ENCODE data around the gene BMP7.
"Not testable (repeated sequence)": the region's sequence is repeated elsewhere in the genome, so short reads cannot be mapped to it uniquely, and the experiment has no call there.

Gene BMP7

DNA sequence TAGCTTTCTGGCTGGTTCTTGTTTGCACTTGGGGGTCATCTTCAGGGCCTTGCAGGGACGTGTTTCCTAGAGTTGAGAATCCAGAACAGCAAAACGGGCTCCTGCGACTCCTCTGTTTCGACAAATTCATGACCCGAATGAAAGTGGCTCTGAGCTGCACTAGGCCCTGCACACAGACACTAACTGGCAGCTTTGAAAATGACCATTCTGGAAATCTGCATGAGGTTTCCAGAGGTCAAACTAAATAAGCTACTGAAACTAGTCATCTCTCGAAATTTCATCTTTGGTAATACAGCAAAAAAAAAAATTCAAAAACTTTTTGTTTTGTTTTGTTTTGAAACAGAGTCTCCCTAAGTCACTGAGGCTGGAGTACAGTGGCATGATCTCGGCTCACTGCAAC, 15.5 kb upstream of the BMP7 start:
- no peak for TF ChIP-seq CTCF (IDR thresholded peaks at IDR 0.05; ENCODE audit: extremely low read depth, insufficient read depth, missing control alignments)
- no peak for DNase-seq (ENCODE audit: low spot score)
- in situ Hi-C loops (cut with MboI; ENCODE audit: low pct_unique_long_range_greater_than_20kb, low sequenced_read_pairs, unreplicated experiment), result no loop called here

- TF ChIP-seq CTCF (IDR thresholded peaks at IDR 0.05; ENCODE audit: extremely low read depth, insufficient read depth, missing control alignments), result no peak
- DNase-seq (ENCODE audit: low spot score), result no peak
- in situ Hi-C loops (cut with MboI; ENCODE audit: low pct_unique_long_range_greater_than_20kb, low sequenced_read_pairs, unreplicated experiment), result no loop called here
Measured at GRCh38 chr20:57280221-57280620, 13.8 kb upstream of the BMP7 start.

DNA sequence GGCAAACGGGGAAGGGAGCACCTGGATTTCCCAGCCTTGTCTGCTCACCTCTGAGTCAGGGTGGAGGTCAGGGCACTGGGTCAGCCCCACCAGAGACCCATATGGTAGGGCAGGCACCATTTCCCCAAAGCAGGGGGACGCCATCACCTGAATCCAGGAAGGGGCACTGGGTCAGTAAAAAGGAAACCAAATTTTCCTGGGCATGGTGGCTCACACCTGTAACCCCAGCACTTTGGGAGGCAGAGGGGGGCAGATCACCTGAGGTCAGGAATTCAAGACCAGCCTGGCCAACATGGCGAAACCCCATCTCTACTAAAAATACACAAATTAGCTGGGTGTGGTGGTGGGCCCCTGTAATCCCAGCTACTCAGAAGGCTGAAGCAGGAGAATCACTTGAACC, 13.1 kb upstream of the BMP7 start:
- DNase-seq (ENCODE audit: low spot score); in situ Hi-C loops (cut with MboI; ENCODE audit: low pct_unique_long_range_greater_than_20kb, low sequenced_read_pairs, unreplicated experiment): not testable (repeated sequence)

GRCh38 chr20:57278457-57278856, 12.0 kb upstream of the BMP7 start:
- no peak for TF ChIP-seq CTCF (IDR thresholded peaks at IDR 0.05; ENCODE audit: extremely low read depth, insufficient read depth, missing control alignments)
- no peak for DNase-seq (ENCODE audit: low spot score)
- in situ Hi-C loops (cut with MboI; ENCODE audit: low pct_unique_long_range_greater_than_20kb, low sequenced_read_pairs, unreplicated experiment), result no loop called here

- no peak for DNase-seq (ENCODE audit: low spot score)
- TF ChIP-seq CTCF (IDR thresholded peaks at IDR 0.05; ENCODE audit: extremely low read depth, insufficient read depth, missing control alignments), result no peak
- in situ Hi-C loops (cut with MboI; ENCODE audit: low pct_unique_long_range_greater_than_20kb, low sequenced_read_pairs, unreplicated experiment), result no loop called here
Measured at GRCh38 chr20:57277398-57278105, 11.1 kb upstream of the BMP7 start.

GRCh38 chr20:57276221-57276620, 9.8 kb upstream of the BMP7 start:
- in situ Hi-C loops (cut with MboI; ENCODE audit: low pct_unique_long_range_greater_than_20kb, low sequenced_read_pairs, unreplicated experiment), result no loop called here
- no peak for TF ChIP-seq CTCF (IDR thresholded peaks at IDR 0.05; ENCODE audit: extremely low read depth, insufficient read depth, missing control alignments)
- DNase-seq (ENCODE audit: low spot score), result no peak

DNA sequence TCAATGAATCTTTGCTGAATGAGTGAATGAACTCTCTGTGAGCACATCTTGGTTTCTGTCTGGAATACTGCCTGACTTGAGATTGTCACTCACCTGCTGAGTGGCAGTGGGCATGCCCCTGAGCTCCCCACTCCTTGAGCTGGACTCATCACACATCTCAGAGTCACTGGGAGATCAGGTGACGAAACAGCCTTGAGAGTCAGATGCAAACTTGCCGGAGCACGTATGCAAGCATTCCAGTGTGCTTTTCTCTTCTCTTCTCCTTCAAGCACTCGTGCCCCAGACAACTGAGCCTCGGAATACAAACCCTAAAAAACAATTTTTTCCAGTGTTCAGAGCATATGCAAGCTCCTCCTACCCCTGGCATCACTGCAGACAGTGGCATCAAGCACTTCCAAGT, 9.4 kb upstream of the BMP7 start:
- in situ Hi-C loops (cut with MboI; ENCODE audit: low pct_unique_long_range_greater_than_20kb, low sequenced_read_pairs, unreplicated experiment), result no loop called here
- DNase-seq (ENCODE audit: low spot score), result no peak
- no peak for TF ChIP-seq CTCF (IDR thresholded peaks at IDR 0.05; ENCODE audit: extremely low read depth, insufficient read depth, missing control alignments)
